Measurements from ENCODE around the gene RORC.

The RORC gene

GRCh38 chr1:151819976-151820623 is 11.5 kb downstream of the RORC start:
- no peak for TF ChIP-seq CTCF (IDR thresholded peaks at IDR 0.05; ENCODE audit: low read depth, low read length, missing control alignments)
- H3K4me3 ChIP-seq (ENCODE audit: low read depth, low read length), result no peak overlapping the region
- DNase-seq (ENCODE audit: low read depth), result no peak

- no peak for DNase-seq (ENCODE audit: low read depth)
- H3K4me3 ChIP-seq (ENCODE audit: low read depth, low read length), result no peak overlapping the region
- TF ChIP-seq CTCF (IDR thresholded peaks at IDR 0.05; ENCODE audit: low read depth, low read length, missing control alignments), result no peak
Measured at GRCh38 chr1:151819227-151819835, 12.3 kb downstream of the RORC start.

- no peak for TF ChIP-seq CTCF (IDR thresholded peaks at IDR 0.05; ENCODE audit: low read depth, low read length, missing control alignments)
- no peak for DNase-seq (ENCODE audit: low read depth)
- H3K4me3 ChIP-seq (ENCODE audit: low read depth, low read length), result no peak overlapping the region
Measured at GRCh38 chr1:151817353-151817730, 14.3 kb downstream of the RORC start.

GRCh38 chr1:151816548-151817352 is 14.9 kb downstream of the RORC start:
- DNase-seq (ENCODE audit: low read depth), result no peak
- TF ChIP-seq CTCF (IDR thresholded peaks at IDR 0.05; ENCODE audit: low read depth, low read length, missing control alignments), result no peak
- no peak overlapping the region for H3K4me3 ChIP-seq (ENCODE audit: low read depth, low read length)

- H3K4me3 ChIP-seq (ENCODE audit: low read depth, low read length), result no peak overlapping the region
- TF ChIP-seq CTCF (IDR thresholded peaks at IDR 0.05; ENCODE audit: low read depth, low read length, missing control alignments), result no peak
- no peak for DNase-seq (ENCODE audit: low read depth)
Measured at GRCh38 chr1:151815716-151816327, 15.8 kb downstream of the RORC start.

GRCh38 chr1:151814971-151815545 is 16.5 kb downstream of the RORC start:
- no peak for TF ChIP-seq CTCF (IDR thresholded peaks at IDR 0.05; ENCODE audit: low read depth, low read length, missing control alignments)
- no peak for DNase-seq (ENCODE audit: low read depth)
- no peak overlapping the region for H3K4me3 ChIP-seq (ENCODE audit: low read depth, low read length)
